Measurements from ENCODE around the gene C12orf43.

DNA sequence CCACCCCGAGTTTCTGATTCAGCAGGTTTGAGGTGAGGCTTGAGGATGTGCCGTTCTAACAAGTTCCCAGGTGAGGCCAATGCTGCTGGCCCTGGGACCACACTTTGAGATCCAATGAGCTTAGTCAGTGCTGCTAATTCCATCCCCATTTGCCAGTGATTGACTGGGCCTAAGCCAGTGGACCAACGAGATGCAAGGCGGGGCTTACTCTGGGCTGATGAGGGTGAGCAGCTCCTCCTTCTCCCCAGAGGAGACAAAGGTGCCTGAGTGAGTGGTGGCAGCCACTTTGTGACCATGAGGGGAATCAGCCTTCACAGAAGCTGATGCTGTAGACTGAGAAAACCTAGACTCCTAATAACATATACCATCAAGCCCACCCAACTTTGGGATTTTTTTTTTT is 61.1 kb downstream of the C12orf43 start:
- TF ChIP-seq, protein P1, sequence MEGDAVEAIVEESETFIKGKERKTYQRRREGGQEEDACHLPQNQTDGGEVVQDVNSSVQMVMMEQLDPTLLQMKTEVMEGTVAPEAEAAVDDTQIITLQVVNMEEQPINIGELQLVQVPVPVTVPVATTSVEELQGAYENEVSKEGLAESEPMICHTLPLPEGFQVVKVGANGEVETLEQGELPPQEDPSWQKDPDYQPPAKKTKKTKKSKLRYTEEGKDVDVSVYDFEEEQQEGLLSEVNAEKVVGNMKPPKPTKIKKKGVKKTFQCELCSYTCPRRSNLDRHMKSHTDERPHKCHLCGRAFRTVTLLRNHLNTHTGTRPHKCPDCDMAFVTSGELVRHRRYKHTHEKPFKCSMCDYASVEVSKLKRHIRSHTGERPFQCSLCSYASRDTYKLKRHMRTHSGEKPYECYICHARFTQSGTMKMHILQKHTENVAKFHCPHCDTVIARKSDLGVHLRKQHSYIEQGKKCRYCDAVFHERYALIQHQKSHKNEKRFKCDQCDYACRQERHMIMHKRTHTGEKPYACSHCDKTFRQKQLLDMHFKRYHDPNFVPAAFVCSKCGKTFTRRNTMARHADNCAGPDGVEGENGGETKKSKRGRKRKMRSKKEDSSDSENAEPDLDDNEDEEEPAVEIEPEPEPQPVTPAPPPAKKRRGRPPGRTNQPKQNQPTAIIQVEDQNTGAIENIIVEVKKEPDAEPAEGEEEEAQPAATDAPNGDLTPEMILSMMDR (IDR thresholded peaks at IDR 0.05), result no peak
- TF ChIP-seq POLR2A (IDR thresholded peaks at IDR 0.05), result no peak
